ENCODE results near the gene C3orf20.

The C3orf20 gene

GRCh38 chr3:14632442-14632930 lies 42.5 kb upstream of the C3orf20 start:
- POLR2A ChIA-PET: no interaction called here
- no peak for DNase-seq (ENCODE audit: extremely low spot score)
- TF ChIP-seq ELF4 (IDR thresholded peaks at IDR 0.05) (no peak), L3MBTL2 (conservative IDR thresholded peaks at IDR 0.05) (no peak), ZNF384 (IDR thresholded peaks at IDR 0.05) (no peak), SUZ12 (IDR thresholded peaks at IDR 0.05) (no peak), LEF1 (IDR thresholded peaks at IDR 0.05; ENCODE audit: borderline replicate concordance) (no peak), FOXA1 (IDR thresholded peaks at IDR 0.05) (no peak), BHLHE40 (IDR thresholded peaks at IDR 0.05; ENCODE audit: borderline replicate concordance) (no peak), FOXM1 (IDR thresholded peaks at IDR 0.05; ENCODE audit: borderline replicate concordance) (no peak), FOXK2 (IDR thresholded peaks at IDR 0.05) (no peak), TARDBP (IDR thresholded peaks at IDR 0.05) (no peak), NFRKB (IDR thresholded peaks at IDR 0.05) (no peak), SP1 (IDR thresholded peaks at IDR 0.05) (no peak), CTBP1 (IDR thresholded peaks at IDR 0.05; ENCODE audit: borderline replicate concordance) (no peak), PKNOX1 (IDR thresholded peaks at IDR 0.05) (no peak), ARNT (IDR thresholded peaks at IDR 0.05) (no peak)
- CTCF ChIA-PET: interaction anchor here (0.9 kb wide), 1 partner anchor 289 kb away, joined by 5 read pairs; no protein-coding TSS in a partner anchor

GRCh38 chr3:14633417-14633816 lies 41.5 kb upstream of the C3orf20 start:
- no peak for DNase-seq (ENCODE audit: extremely low spot score)
- CTCF ChIA-PET: no interaction called here
- POLR2A ChIA-PET: no interaction called here
- TF ChIP-seq LEF1 (IDR thresholded peaks at IDR 0.05; ENCODE audit: borderline replicate concordance): no peak
- TF ChIP-seq FOXM1 (IDR thresholded peaks at IDR 0.05; ENCODE audit: borderline replicate concordance): no peak
- no peak for TF ChIP-seq PKNOX1 (IDR thresholded peaks at IDR 0.05)
- no peak for TF ChIP-seq SUZ12 (IDR thresholded peaks at IDR 0.05)
- TF ChIP-seq ZNF384 (IDR thresholded peaks at IDR 0.05): no peak
- no peak for TF ChIP-seq NFRKB (IDR thresholded peaks at IDR 0.05)
- no peak for TF ChIP-seq ELF4 (IDR thresholded peaks at IDR 0.05)
- TF ChIP-seq FOXA1 (IDR thresholded peaks at IDR 0.05): no peak
- TF ChIP-seq TARDBP (IDR thresholded peaks at IDR 0.05): no peak
- TF ChIP-seq ARNT (IDR thresholded peaks at IDR 0.05): no peak
- no peak for TF ChIP-seq SP1 (IDR thresholded peaks at IDR 0.05)
- TF ChIP-seq CTBP1 (IDR thresholded peaks at IDR 0.05; ENCODE audit: borderline replicate concordance): no peak
- TF ChIP-seq BHLHE40 (IDR thresholded peaks at IDR 0.05; ENCODE audit: borderline replicate concordance): no peak
- TF ChIP-seq L3MBTL2 (conservative IDR thresholded peaks at IDR 0.05): no peak
- no peak for TF ChIP-seq FOXK2 (IDR thresholded peaks at IDR 0.05)
- no peak for TF ChIP-seq HDGF (IDR thresholded peaks at IDR 0.05; ENCODE audit: borderline replicate concordance)

GRCh38 chr3:14633819-14634424 lies 41.0 kb upstream of the C3orf20 start:
- POLR2A ChIA-PET: no interaction called here
- DNase-seq (ENCODE audit: extremely low spot score): peak; percentile 73
- TF ChIP-seq HDGF (IDR thresholded peaks at IDR 0.05; ENCODE audit: borderline replicate concordance) (no peak), PKNOX1 (IDR thresholded peaks at IDR 0.05) (peak; percentile 80), TARDBP (IDR thresholded peaks at IDR 0.05) (no peak)
- CTCF ChIA-PET: interaction anchor here (1.5 kb wide), 1 partner anchor 8 kb away, joined by 6 read pairs; no protein-coding TSS in a partner anchor

- ChIA-PET POLR2A (interaction anchor here (1.5 kb wide), 1 partner anchor 17 kb away, joined by 3 read pairs; the partner anchor contains the start of gene CCDC174), CTCF (interaction anchor here (1.5 kb wide), 1 partner anchor 9 kb away, joined by 6 read pairs; no protein-coding TSS in a partner anchor)
- TF ChIP-seq FOXM1 (IDR thresholded peaks at IDR 0.05; ENCODE audit: borderline replicate concordance) (no peak), SUZ12 (IDR thresholded peaks at IDR 0.05) (no peak), ZNF384 (IDR thresholded peaks at IDR 0.05) (no peak), BHLHE40 (IDR thresholded peaks at IDR 0.05; ENCODE audit: borderline replicate concordance) (no peak), PKNOX1 (IDR thresholded peaks at IDR 0.05) (no peak), HDGF (IDR thresholded peaks at IDR 0.05; ENCODE audit: borderline replicate concordance) (no peak), SP1 (IDR thresholded peaks at IDR 0.05) (no peak), TARDBP (IDR thresholded peaks at IDR 0.05) (no peak), FOXK2 (IDR thresholded peaks at IDR 0.05) (no peak), FOXA1 (IDR thresholded peaks at IDR 0.05) (no peak), NFRKB (IDR thresholded peaks at IDR 0.05) (no peak), L3MBTL2 (conservative IDR thresholded peaks at IDR 0.05) (no peak), ELF4 (IDR thresholded peaks at IDR 0.05) (no peak), CTBP1 (IDR thresholded peaks at IDR 0.05; ENCODE audit: borderline replicate concordance) (no peak), LEF1 (IDR thresholded peaks at IDR 0.05; ENCODE audit: borderline replicate concordance) (no peak), ARNT (IDR thresholded peaks at IDR 0.05) (no peak)
- no peak for DNase-seq (ENCODE audit: extremely low spot score)
Observed at GRCh38 chr3:14634763-14635400, 40.1 kb upstream of the C3orf20 start.

GRCh38 chr3:14636496-14637087 lies 38.3 kb upstream of the C3orf20 start:
- ChIA-PET CTCF (interaction anchor here (0.8 kb wide), 1 partner anchor 102 kb away, joined by 3 read pairs; no protein-coding TSS in a partner anchor), POLR2A (interaction anchor here (1.0 kb wide), 1 partner anchor 15 kb away, joined by 3 read pairs; the partner anchor contains the start of gene CCDC174)
- TF ChIP-seq ZNF384 (IDR thresholded peaks at IDR 0.05) (no peak), HDGF (IDR thresholded peaks at IDR 0.05; ENCODE audit: borderline replicate concordance) (no peak), SUZ12 (IDR thresholded peaks at IDR 0.05) (no peak), FOXM1 (IDR thresholded peaks at IDR 0.05; ENCODE audit: borderline replicate concordance) (no peak), FOXA1 (IDR thresholded peaks at IDR 0.05) (no peak), FOXK2 (IDR thresholded peaks at IDR 0.05) (no peak), SP1 (IDR thresholded peaks at IDR 0.05) (no peak), LEF1 (IDR thresholded peaks at IDR 0.05; ENCODE audit: borderline replicate concordance) (no peak), ELF4 (IDR thresholded peaks at IDR 0.05) (no peak), NFRKB (IDR thresholded peaks at IDR 0.05) (no peak), PKNOX1 (IDR thresholded peaks at IDR 0.05) (no peak), CTBP1 (IDR thresholded peaks at IDR 0.05; ENCODE audit: borderline replicate concordance) (no peak), BHLHE40 (IDR thresholded peaks at IDR 0.05; ENCODE audit: borderline replicate concordance) (no peak), TARDBP (IDR thresholded peaks at IDR 0.05) (no peak), L3MBTL2 (conservative IDR thresholded peaks at IDR 0.05) (no peak)
- no peak for DNase-seq (ENCODE audit: extremely low spot score)
